Natural killer cell (primary cell): ENCODE data around the gene MKNK1. TPM values are rescaled to one million over a fixed set of nuclear protein-coding genes. Genes with fewer than 3 reads are reported as not detected.
A peak's percentile ranks its signal among the peaks of the same experiment; 100 is the strongest.

Source experiments
- ATAC-seq, 3 donors: fragments of 150-1000 bp in 2 of 3; fragments of 200-7000 bp in 1 of 3; cut with Tn5 transposase; 1 replicate in 1 of 3; 2 replicates in 2 of 3; pipeline ENCODE4 v1.10.0; 2021; ENCODE audit warnings: mild to moderate bottlenecking in 2 of 3, moderate library complexity in 2 of 3
- DNase-seq, 2 donors: peaks; one replicate each; pipeline versions ENCODE4 v3.0.0 to v3.0.0-alpha.2; 2013 to 2021; ENCODE audit warnings: mixed read lengths in 1 of 2
- H3K27ac ChIP-seq: one replicate; pipeline ENCODE4 v1.5.1; 2013; ENCODE audit warnings: mild to moderate bottlenecking, low read length
- H3K27me3 ChIP-seq: one replicate; pipeline ENCODE4 v1.6.1; 2013; ENCODE audit warnings: low read length; ENCODE audit not compliant: control insufficient read depth, insufficient read depth
- H3K36me3 ChIP-seq: one replicate; pipeline ENCODE4 v1.6.1; 2013; ENCODE audit warnings: low read length; ENCODE audit not compliant: control insufficient read depth, insufficient read depth
- H3K4me1 ChIP-seq: one replicate; pipeline ENCODE4 v1.6.1; 2013; ENCODE audit warnings: low read length; ENCODE audit not compliant: control insufficient read depth, insufficient read depth
- H3K4me3 ChIP-seq: one replicate; pipeline ENCODE4 v1.5.1; 2013; ENCODE audit warnings: low read length
- H3K9me3 ChIP-seq: one replicate; pipeline ENCODE4 v1.6.1; 2013; ENCODE audit warnings: low read length; ENCODE audit not compliant: control insufficient read depth, insufficient read depth
- H3K27ac Mint-ChIP-seq, 2 donors: one replicate each; pipeline ENCODE4 v1.8.0; 2022; ENCODE audit warnings: mild to moderate bottlenecking in 2 of 2, mixed read lengths in 2 of 2, moderate library complexity in 1 of 2
- H3K27me3 Mint-ChIP-seq, 2 donors: one replicate each; pipeline ENCODE4 v1.8.0; 2022; ENCODE audit warnings: low read depth in 2 of 2, mixed read lengths in 2 of 2
- H3K36me3 Mint-ChIP-seq: one replicate; pipeline ENCODE4 v1.8.0; 2022; ENCODE audit warnings: mixed read lengths
- H3K4me1 Mint-ChIP-seq, 2 donors: one replicate each; pipeline ENCODE4 v1.8.0; 2022; ENCODE audit warnings: mixed read lengths in 2 of 2
- H3K4me3 Mint-ChIP-seq: one replicate; pipeline ENCODE4 v1.8.0; 2022; ENCODE audit warnings: mild to moderate bottlenecking, moderate library complexity, mixed read lengths
- H3K9me3 Mint-ChIP-seq, 2 donors: one replicate each; pipeline ENCODE4 v1.8.0; 2022; ENCODE audit warnings: mixed read lengths in 2 of 2
- CTCF ChIP-seq: fragments of 200-600 bp; IDR thresholded peaks from one replicate; pipeline ENCODE4 v1.8.0; 2022; ENCODE audit warnings: antibody characterized with exemption
- WGBS: methylation state at CpG from one replicate; pipeline ENCODE4 v1.1.7; 2013; ENCODE audit warnings: missing lambda C conversion rate; ENCODE audit not compliant: insufficient coverage; 5-methylcytosine and 5-hydroxymethylcytosine counted together
- intact Hi-C: fragments of 100-400 bp; cut with micrococcal nuclease; formaldehyde crosslinking; loops from one replicate; pipeline ENCODE4 v1.14.2; 2022
- total RNA-seq, 4 donors: library from RNA; stranded (reverse); fragments of 120-200 nt in 1 of 4; gene quantifications; one replicate each; pipeline versions ENCODE4 v1.2.3 to v1.2.4, GENCODE V29; 2013 to 2022

Gene MKNK1
- total RNA-seq, 3 donors from 2014 or later (not counting 1 experiment from before 2014, with no cell fraction given): 59.5 to 81.5 (median 65.5) TPM

DNA sequence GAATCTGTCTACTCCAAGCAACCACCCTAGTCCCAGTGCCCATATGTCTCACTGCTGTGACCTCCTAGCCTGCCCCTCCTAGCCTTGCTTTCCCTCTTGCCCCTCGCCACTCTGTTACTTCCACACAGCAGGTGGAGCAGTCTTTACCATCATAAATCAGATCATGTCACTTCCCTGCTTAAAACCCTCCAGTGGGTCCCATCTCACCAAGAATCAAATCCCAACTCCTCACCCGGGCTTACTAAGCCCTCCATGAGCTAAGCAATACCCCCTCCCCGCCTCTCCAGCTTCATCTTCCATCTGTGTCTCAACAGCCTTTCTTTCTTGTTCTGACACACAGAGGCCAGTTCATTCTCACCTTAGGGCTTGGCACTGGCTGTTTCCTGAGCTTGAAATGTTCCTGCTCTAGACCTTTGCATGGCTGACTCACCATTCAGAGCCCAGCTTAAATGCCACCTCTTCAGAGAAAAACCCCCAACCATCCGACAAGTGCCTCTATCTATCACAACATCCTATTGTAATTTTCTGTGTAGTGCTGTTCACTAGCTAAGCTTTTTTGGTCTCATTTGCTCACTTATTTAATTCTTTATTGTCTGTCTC, 74.9 kb downstream of the MKNK1 start:
- intact Hi-C loops: loop anchor here (2.0 kb wide), 1 partner anchor 122 kb away; no protein-coding TSS in a partner anchor
- peaks cover 26 to 33% of the 10 kb centered on the region in 2 donors for H3K27me3 Mint-ChIP-seq

GRCh38 chr1:46528297-46528955, 75.6 kb downstream of the MKNK1 start:
- H3K27me3 Mint-ChIP-seq: peaks cover 29 to 33% of the 10 kb centered on the region in 2 donors
- intact Hi-C loops: loop anchor here (1.0 to 2.0 kb wide), 3 partner anchors 51 to 122 kb away; no protein-coding TSS in a partner anchor
- no peaks in the 10 kb centered on the region for H3K4me1 Mint-ChIP-seq
- H3K9me3 ChIP-seq: no peaks in the 10 kb centered on the region
- TF ChIP-seq CTCF: peak; percentile 32
- DNase-seq (no peak), ATAC-seq (no peak)
- H3K27ac ChIP-seq: no peak overlapping the region
- H3K27me3 ChIP-seq: peaks cover 6% of the 10 kb centered on the region
- H3K36me3 ChIP-seq: no peaks in the 10 kb centered on the region
- H3K27ac Mint-ChIP-seq: no peak overlapping the region
- WGBS: 46% methylated on average over 11 of the region's 11 CpGs
- H3K36me3 Mint-ChIP-seq: no peaks in the 10 kb centered on the region
- no peak overlapping the region for H3K4me3 ChIP-seq
- H3K4me3 Mint-ChIP-seq: no peak overlapping the region
- no peaks in the 10 kb centered on the region for H3K9me3 Mint-ChIP-seq
- peaks cover 7% of the 10 kb centered on the region for H3K4me1 ChIP-seq

More for the DNA sequence above, 74.9 kb downstream of the MKNK1 start:
- ATAC-seq (no peak), DNase-seq (no peak)
- H3K36me3 ChIP-seq: no peaks in the 10 kb centered on the region
- no peak overlapping the region for H3K27ac ChIP-seq
- WGBS: 64% methylated on average over 4 of the region's 4 CpGs
- Mint-ChIP-seq H3K36me3 (no peaks in the 10 kb centered on the region), H3K4me1 (peaks cover 5 to 6% of the 10 kb centered on the region in 2 donors), H3K4me3 (no peak overlapping the region), H3K27ac (no peak overlapping the region), H3K9me3 (no peaks in the 10 kb centered on the region)
- no peak overlapping the region for H3K4me3 ChIP-seq
- H3K9me3 ChIP-seq: no peaks in the 10 kb centered on the region
- peaks cover 13% of the 10 kb centered on the region for H3K4me1 ChIP-seq
- peaks cover 6% of the 10 kb centered on the region for H3K27me3 ChIP-seq
- TF ChIP-seq CTCF: no peak

- peaks cover 6% of the 10 kb centered on the region for H3K4me1 ChIP-seq
- peak; percentile 77 for TF ChIP-seq CTCF
- intact Hi-C loops: loop anchor here (1.0 to 2.0 kb wide), 3 partner anchors 50 to 121 kb away; no protein-coding TSS in a partner anchor
- no peak overlapping the region for H3K27ac ChIP-seq
- peaks cover 6% of the 10 kb centered on the region for H3K27me3 ChIP-seq
- DNase-seq (peak; percentile 61 to 81), ATAC-seq (peak; percentile 62 to 68 (median 62))
- no peak overlapping the region for H3K4me3 ChIP-seq
- no peak overlapping the region for H3K4me3 Mint-ChIP-seq
- 27% methylated on average over 3 of the region's 3 CpGs for WGBS
- H3K27me3 Mint-ChIP-seq: peaks cover 29 to 33% of the 10 kb centered on the region in 2 donors
- no peaks in the 10 kb centered on the region for H3K36me3 Mint-ChIP-seq
- H3K9me3 Mint-ChIP-seq: no peaks in the 10 kb centered on the region
- no peaks in the 10 kb centered on the region for H3K36me3 ChIP-seq
- H3K9me3 ChIP-seq: no peaks in the 10 kb centered on the region
- no peaks in the 10 kb centered on the region for H3K4me1 Mint-ChIP-seq
- H3K27ac Mint-ChIP-seq: no peak overlapping the region
Measured at GRCh38 chr1:46527474-46528296, 76.4 kb downstream of the MKNK1 start.
